K562 (cell line): Measurements from ENCODE around the gene DCXR. TPM values are rescaled to one million over a fixed set of nuclear protein-coding genes. Genes with fewer than 3 reads are reported as not detected.

ENCODE experiments used
- ATF4 ChIP-seq: fragments of 450-650 bp; formaldehyde crosslinking; IDR thresholded peaks from 2 replicates; pipeline ENCODE4 v1.4.0; 2022; ENCODE audit warnings: mild to moderate bottlenecking, moderate library complexity
- CHCHD3 ChIP-seq: fragments of 250-450 bp; sonication (Bioruptor Pico); IDR thresholded peaks from 2 replicates; pipeline ENCODE4 v2.1.2; 2022; ENCODE audit warnings: mild to moderate bottlenecking
- CREBBP ChIP-seq: IDR thresholded peaks from one replicate; pipeline ENCODE4 v1.6.1; 2012; ENCODE audit warnings: low read depth, mild to moderate bottlenecking, control low read depth, inconsistent platforms, low read length
- DACH1 ChIP-seq: fragments of 450-650 bp; IDR thresholded peaks from 2 replicates; pipeline ENCODE4 v1.6.1; 2018; ENCODE audit not compliant: partially characterized antibody
- DNMT1 ChIP-seq: fragments of 450-650 bp; IDR thresholded peaks from 2 replicates; pipeline ENCODE4 v1.6.1; 2016; ENCODE audit warnings: antibody characterized with exemption, mild to moderate bottlenecking
- ELK1 ChIP-seq: sonication (generic); formaldehyde crosslinking; IDR thresholded peaks from 2 replicates; pipeline ENCODE4 v1.8.1; 2022; ENCODE audit warnings: missing genetic modification reagents
- HMGN3 ChIP-seq: IDR thresholded peaks from 2 replicates; pipeline ENCODE4 v1.6.1; 2011; ENCODE audit warnings: borderline replicate concordance, low read depth, mild to moderate bottlenecking, mixed read lengths, low read length; ENCODE audit not compliant: insufficient read length; ENCODE audit errors: extremely low read depth
- KLF1 ChIP-seq: fragments of 450-650 bp; IDR thresholded peaks from 2 replicates; pipeline ENCODE4 v1.6.1; 2016; ENCODE audit warnings: missing genetic modification characterization, missing compliant biosample characterization
- KLF13 ChIP-seq: fragments of 450-650 bp; IDR thresholded peaks from 2 replicates; pipeline ENCODE4 v1.6.1; 2016; ENCODE audit warnings: missing genetic modification characterization, low read depth, mild to moderate bottlenecking, missing compliant biosample characterization, moderate library complexity, borderline replicate concordance
- MAFF ChIP-seq: IDR thresholded peaks from 2 replicates; pipeline ENCODE4 v1.6.1; 2012; ENCODE audit warnings: low read length, improper control_type of control experiment
- NCOA4 ChIP-seq: fragments of 450-650 bp; IDR thresholded peaks from 2 replicates; pipeline ENCODE4 v1.6.1; 2018; ENCODE audit warnings: mild to moderate bottlenecking; ENCODE audit not compliant: partially characterized antibody
- NFIC ChIP-seq: fragments of 450-650 bp; IDR thresholded peaks from 2 replicates; pipeline ENCODE4 v1.6.1; 2017; ENCODE audit warnings: mild to moderate bottlenecking, inconsistent platforms
- NUFIP1 ChIP-seq: fragments of 450-650 bp; IDR thresholded peaks from 2 replicates; pipeline ENCODE4 v1.6.1; 2018; ENCODE audit not compliant: partially characterized antibody
- POLR2G ChIP-seq: fragments of 200-400 bp; formaldehyde crosslinking; IDR thresholded peaks from 2 replicates; pipeline ENCODE4 v1.6.1; 2017; ENCODE audit warnings: low read depth, mild to moderate bottlenecking, antibody characterized with exemption, low read length, moderate library complexity
- RBM14 ChIP-seq: fragments of 200-400 bp; formaldehyde crosslinking; IDR thresholded peaks from 2 replicates; pipeline ENCODE4 v1.6.1; 2018; ENCODE audit warnings: low read depth, mild to moderate bottlenecking, low read length, moderate library complexity, borderline replicate concordance; ENCODE audit not compliant: insufficient read depth
- SIRT6 ChIP-seq: IDR thresholded peaks from one replicate; pipeline ENCODE4 v1.6.1; 2012; ENCODE audit warnings: low read depth, mild to moderate bottlenecking, control low read depth, inconsistent platforms, low read length, moderate library complexity
- SMAD3 ChIP-seq: fragments of 450-650 bp; formaldehyde crosslinking; conservative IDR thresholded peaks from 2 replicates; pipeline ENCODE4 v1.4.0; 2020; ENCODE audit warnings: mild to moderate bottlenecking
- TAF1 ChIP-seq: IDR thresholded peaks from 2 replicates; pipeline ENCODE4 v1.6.1; 2011; ENCODE audit warnings: mild to moderate bottlenecking, low read length, moderate library complexity; ENCODE audit not compliant: insufficient read depth, control insufficient read depth, severe bottlenecking; ENCODE audit errors: extremely low read depth
- ZBED1 ChIP-seq: IDR thresholded peaks from 2 replicates; pipeline ENCODE4 v1.6.1; 2014
- ZKSCAN1 ChIP-seq: fragments of 150-350 bp; IDR thresholded peaks from 2 replicates; pipeline ENCODE4 v1.6.1; 2016; ENCODE audit warnings: low read depth, low read length
- ZNF121 ChIP-seq: sonication (generic); formaldehyde crosslinking; conservative IDR thresholded peaks from 2 replicates; pipeline ENCODE4 v1.8.0; 2022; ENCODE audit warnings: missing genetic modification reagents
- ZNF239 ChIP-seq: fragments of 250-450 bp; sonication (Bioruptor Pico); IDR thresholded peaks from 2 replicates; pipeline ENCODE4 v1.4.0; 2020; ENCODE audit warnings: mild to moderate bottlenecking
- ZNF263 ChIP-seq: sonication (generic); formaldehyde crosslinking; IDR thresholded peaks from 2 replicates; pipeline ENCODE4 v1.8.0; 2022; ENCODE audit warnings: mild to moderate bottlenecking, missing genetic modification reagents, borderline replicate concordance
- ZNF274 ChIP-seq: IDR thresholded peaks from 2 replicates; pipeline ENCODE4 v1.6.1; 2011; ENCODE audit warnings: low read depth, mild to moderate bottlenecking, low read length, moderate library complexity, borderline replicate concordance
- ZNF75A ChIP-seq: fragments of 450-650 bp; formaldehyde crosslinking; IDR thresholded peaks from 2 replicates; pipeline ENCODE4 v1.4.0; 2020; ENCODE audit warnings: mild to moderate bottlenecking
- ZNF778 ChIP-seq: fragments of 450-650 bp; formaldehyde crosslinking; IDR thresholded peaks from 2 replicates; pipeline ENCODE4 v1.4.0; 2020; ENCODE audit warnings: mild to moderate bottlenecking, moderate library complexity
- ZSCAN32 ChIP-seq: fragments of 450-650 bp; formaldehyde crosslinking; IDR thresholded peaks from 2 replicates; pipeline ENCODE4 v1.4.0; 2020; ENCODE audit warnings: mild to moderate bottlenecking, moderate library complexity
- polyA plus RNA-seq, 8 experiments: library from polyadenylated mRNA; depleted of rRNA in 4 of 8; stranded (reverse) in 5 of 8; unstranded in 3 of 8; fragments of >200 nt; fragmentation: Nextera tagmentation in 2 of 8; fragmentation: Illumina TruSeq in 1 of 8; extraction: Ambion mirVana in 2 of 8; extraction: Trizol in 1 of 8; gene quantifications; 2 replicates each; pipeline versions ENCODE4 v1.2.1 to v1.2.3, GENCODE V29; 2011 to 2014; ENCODE audit warnings: inconsistent platforms in 1 of 8, missing spikeins in 1 of 8
- total RNA-seq, 7 experiments: library from RNA; depleted of rRNA in 6 of 7; stranded (reverse); fragments of >200 nt in 6 of 7; fragmentation: Illumina TruSeq in 2 of 7; extraction: Trizol in 2 of 7; gene quantifications; 2 replicates each; pipeline versions ENCODE4 v1.2.1 to v1.2.3, GENCODE V29; 2011 to 2021; ENCODE audit warnings: low replicate concordance in 1 of 7

The DCXR gene
- total and polyA plus RNA-seq, 9 of the 15 experiments (the other 6 are each of a cell fraction or from before 2014, with no cell fraction given), result 21.3 to 274 (median 156) TPM

- peak; percentile 74 for TF ChIP-seq POLR2G
- no peak for TF ChIP-seq SMAD3 (CRISPR knock-in tag)
- TF ChIP-seq ZSCAN32 (CRISPR knock-in tag), result no peak
- no peak for TF ChIP-seq NUFIP1
- no peak for TF ChIP-seq RBM14
- peak; percentile 7 for TF ChIP-seq TAF1
- TF ChIP-seq NFIC, result no peak
- TF ChIP-seq ZNF263 (CRISPR knock-in tag), result no peak
- TF ChIP-seq CREBBP, result no peak
- TF ChIP-seq ZNF121, result no peak
- TF ChIP-seq ATF4 (CRISPR knock-in tag), result no peak
- TF ChIP-seq ZNF778 (CRISPR knock-in tag), result no peak
- TF ChIP-seq ZNF75A, result no peak
- no peak for TF ChIP-seq SIRT6
- TF ChIP-seq ZBED1, result no peak
- no peak for TF ChIP-seq ZNF274
- no peak for TF ChIP-seq ZNF239 (CRISPR knock-in tag)
- 0 out of 2 replicates have a peak, but pooled peaks have one; percentile 33 for TF ChIP-seq ZKSCAN1
- TF ChIP-seq NCOA4, result no peak
- TF ChIP-seq ELK1 (CRISPR knock-in tag), result no peak
- TF ChIP-seq MAFF, result no peak
- no peak for TF ChIP-seq KLF1 (tag)
- no peak for TF ChIP-seq DACH1
- no peak for TF ChIP-seq KLF13 (tag)
- TF ChIP-seq DNMT1, result no peak
- TF ChIP-seq HMGN3, result no peak
- no peak for TF ChIP-seq CHCHD3 (CRISPR knock-in tag)
Measured at GRCh38 chr17:82077617-82078358, 40.3 kb upstream of the DCXR start (continued).
